HL-60 (cell line): Measurements from ENCODE around the gene NOX5.

Experiments
- DNase-seq, 2 experiments: peaks; one replicate each; pipeline ENCODE4 v3.0.0-alpha.2; 2010 to 2020; ENCODE audit warnings: low read depth in 1 of 2, low spot score in 1 of 2
- H3K27ac ChIP-seq: fragments of 250-450 bp; sonication (Bioruptor Pico); replicated peaks from 2 replicates; pipeline ENCODE4 v1.5.1; 2020; ENCODE audit warnings: mild to moderate bottlenecking, moderate library complexity
- H3K27me3 ChIP-seq: fragments of 250-450 bp; sonication (Bioruptor Pico); 2 replicates; pipeline ENCODE4 v1.5.1; 2021; ENCODE audit warnings: mild to moderate bottlenecking, moderate library complexity; ENCODE audit not compliant: insufficient read depth, poor library complexity, severe bottlenecking
- H3K4me3 ChIP-seq: replicated peaks from 2 replicates; pipeline ENCODE4 v1.5.1; 2011; ENCODE audit warnings: mild to moderate bottlenecking, control low read depth, low read length; ENCODE audit not compliant: insufficient read depth
- CTCF ChIP-seq: IDR thresholded peaks from one replicate; pipeline ENCODE4 v1.5.1; 2011; ENCODE audit warnings: low read length, control low read depth, inconsistent platforms; ENCODE audit not compliant: insufficient read depth
- GABPA ChIP-seq: IDR thresholded peaks from 2 replicates; pipeline ENCODE4 v1.6.1; 2012; ENCODE audit warnings: low read depth
- POLR2AphosphoS5 ChIP-seq: IDR thresholded peaks from 2 replicates; pipeline ENCODE4 v1.6.1; 2012; ENCODE audit warnings: low read depth
- REST ChIP-seq: IDR thresholded peaks from 2 replicates; pipeline ENCODE4 v1.6.1; 2012; ENCODE audit warnings: low read depth; ENCODE audit not compliant: insufficient replicate concordance
- SPI1 ChIP-seq: IDR thresholded peaks from 2 replicates; pipeline ENCODE4 v1.6.1; 2012; ENCODE audit warnings: low read depth, mild to moderate bottlenecking, borderline replicate concordance

Gene NOX5

GRCh38 chr15:68980786-68981185 lies 33.7 kb upstream of the NOX5 start:
- no peak for DNase-seq
- no peak overlapping the region for H3K27ac ChIP-seq
- H3K4me3 ChIP-seq, result no peak overlapping the region
- no peaks in the 10 kb centered on the region for H3K27me3 ChIP-seq
- TF ChIP-seq GABPA (no peak), REST (no peak), CTCF (no peak), SPI1 (no peak)

GRCh38 chr15:68981941-68982340 lies 32.6 kb upstream of the NOX5 start:
- Histone ChIP-seq H3K27ac (no peak overlapping the region), H3K27me3 (no peaks in the 10 kb centered on the region), H3K4me3 (no peak overlapping the region)
- TF ChIP-seq SPI1 (no peak), GABPA (no peak), REST (no peak), CTCF (no peak), POLR2AphosphoS5 (no peak)
- DNase-seq, result no peak

- H3K27me3 ChIP-seq, result no peaks in the 10 kb centered on the region
- no peak for DNase-seq
- TF ChIP-seq GABPA (no peak), POLR2AphosphoS5 (no peak), SPI1 (no peak), REST (no peak), CTCF (no peak)
- no peak overlapping the region for H3K4me3 ChIP-seq
- no peak overlapping the region for H3K27ac ChIP-seq
Observed at GRCh38 chr15:68982976-68983563, 31.4 kb upstream of the NOX5 start.
